Measurements from ENCODE around the gene PRDM11.

PRDM11 gene

DNA sequence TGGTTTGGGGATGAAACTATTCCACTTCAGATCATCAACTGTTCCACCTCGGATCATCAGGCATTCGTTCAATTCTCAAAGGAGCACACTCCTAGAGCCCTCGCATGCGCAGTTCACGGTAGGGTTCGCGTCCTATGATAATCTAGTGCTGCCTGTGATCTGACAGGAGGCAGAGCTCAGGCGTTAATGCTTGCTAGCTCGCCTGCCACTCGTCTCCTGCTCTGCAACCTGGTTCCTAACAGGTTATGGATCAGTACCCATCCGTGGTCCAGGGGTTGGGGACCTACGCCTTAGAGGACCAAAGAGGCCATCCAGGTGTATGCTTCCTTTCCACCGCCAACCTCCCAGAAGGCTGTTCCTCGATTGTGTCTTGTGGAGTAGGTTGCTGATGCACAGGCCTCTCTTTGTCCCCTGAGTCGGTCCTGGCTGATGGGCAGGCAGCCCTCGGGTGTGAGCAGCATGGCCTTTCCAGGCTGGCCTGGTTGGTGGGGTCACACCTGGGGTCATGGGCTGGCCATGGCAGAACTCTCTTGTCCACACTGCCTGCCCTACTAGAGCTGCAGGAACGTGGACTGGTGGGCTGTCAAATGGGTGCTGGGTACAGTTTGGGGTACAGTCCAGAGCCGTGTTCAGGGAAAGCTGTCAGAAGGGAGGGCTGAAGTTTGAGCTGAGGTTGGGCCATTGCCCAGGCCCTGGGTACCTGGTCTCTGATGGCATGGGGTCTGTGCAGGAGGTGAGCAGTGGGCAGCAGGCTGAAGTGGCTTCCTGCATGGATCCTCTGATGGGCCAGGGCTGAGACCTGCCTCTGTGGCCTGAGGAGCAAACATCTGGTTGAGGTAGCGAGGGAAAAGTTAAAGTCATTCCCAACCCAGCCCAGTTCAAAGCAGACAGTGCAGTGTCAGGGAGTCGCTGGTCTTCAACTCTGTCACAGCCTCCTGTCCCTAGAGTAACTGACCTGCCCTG, 11.1 kb downstream of the PRDM11 start:
- no peak for DNase-seq (ENCODE audit: low spot score)

DNA sequence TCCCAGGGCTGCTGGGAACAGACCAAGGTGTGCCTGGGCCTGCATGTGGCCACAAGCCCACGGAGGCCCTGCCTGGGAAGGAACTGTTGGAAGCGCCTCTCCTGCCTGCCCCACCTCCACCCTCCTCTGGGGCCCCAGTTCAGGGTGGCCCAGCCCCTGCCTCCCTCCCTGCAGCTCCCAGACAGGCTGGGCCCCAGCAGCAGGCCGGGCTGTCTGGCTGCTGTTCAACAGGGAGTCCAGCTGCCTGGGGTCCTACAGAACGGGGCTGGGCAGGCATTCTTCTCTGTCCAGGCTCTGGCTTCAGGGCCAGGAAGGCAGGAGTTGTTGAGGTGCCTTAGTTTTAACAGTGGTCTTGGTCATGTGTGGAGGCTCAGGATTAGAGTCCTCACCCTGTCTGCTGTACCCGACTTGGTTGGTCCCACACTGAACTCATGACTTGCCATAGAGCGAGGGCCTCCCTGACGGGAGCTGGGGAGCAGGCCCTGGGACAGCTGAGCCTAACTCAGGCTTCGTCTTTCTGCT, 11.8 kb downstream of the PRDM11 start:
- no peak for DNase-seq (ENCODE audit: low spot score)

DNA sequence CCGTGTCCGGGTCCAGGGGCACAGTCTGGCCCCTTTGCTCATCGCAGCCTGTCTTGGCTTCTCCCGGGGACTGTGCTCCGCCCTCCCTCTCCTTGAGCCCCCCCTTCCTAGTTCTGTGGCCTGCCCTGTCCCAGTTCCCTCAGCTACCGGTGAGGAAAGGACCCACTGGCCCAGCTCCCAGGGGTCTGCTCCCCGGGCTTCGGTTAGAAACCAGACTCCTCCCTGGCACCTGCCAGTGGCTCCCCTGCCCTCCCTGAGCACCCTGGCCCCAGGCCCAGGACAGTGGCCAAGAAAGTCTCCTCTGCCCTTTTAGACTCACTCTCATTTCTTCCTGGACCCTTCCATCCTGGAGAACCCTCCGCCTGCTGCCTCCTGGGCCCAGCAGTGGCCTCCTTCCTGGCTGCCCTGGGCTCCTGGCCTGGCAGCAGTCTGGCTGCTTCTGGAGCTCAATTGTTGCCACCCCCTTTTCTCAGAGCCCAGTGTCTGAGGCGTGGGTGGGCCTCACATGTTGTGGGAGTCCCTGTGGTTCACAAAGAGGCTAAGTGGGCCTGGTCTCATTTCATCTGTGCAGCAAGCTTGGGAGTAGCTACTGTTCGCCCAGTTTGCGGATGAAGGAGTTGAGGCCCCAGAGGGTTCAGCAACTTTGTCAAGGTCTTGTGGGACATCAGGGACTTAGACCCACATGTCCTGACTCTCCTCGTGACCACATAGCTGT, 12.6 kb downstream of the PRDM11 start:
- DNase-seq (ENCODE audit: low spot score), result no peak

DNA sequence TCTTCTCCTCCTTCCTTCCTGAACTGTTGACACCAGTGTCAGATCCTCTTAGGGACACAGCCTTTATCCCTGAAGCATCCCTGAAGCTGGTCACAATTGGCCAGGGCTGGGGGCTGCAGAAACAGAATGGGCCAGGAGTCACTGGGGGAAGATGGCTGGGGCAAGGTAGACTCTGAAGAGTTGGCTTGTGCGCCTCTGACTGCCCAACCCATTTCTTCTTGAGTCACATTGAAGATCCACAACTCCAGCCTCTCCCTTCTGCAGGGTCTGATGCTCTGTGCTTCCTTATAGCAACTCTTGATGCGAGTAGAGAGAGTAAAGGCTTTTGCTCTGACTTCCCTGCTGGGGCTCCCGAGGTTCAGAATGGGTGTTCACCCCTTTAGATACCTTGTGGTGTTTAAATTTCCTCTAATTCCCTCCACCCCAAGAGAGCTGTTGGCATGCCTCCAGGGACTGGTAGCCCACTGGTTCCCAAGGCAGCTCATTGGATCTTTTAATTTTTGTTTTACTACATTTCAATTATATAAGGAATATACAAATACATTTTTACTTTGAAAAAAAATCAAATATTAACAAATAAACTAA, 13.4 kb downstream of the PRDM11 start:
- DNase-seq (ENCODE audit: low spot score), result no peak

DNA sequence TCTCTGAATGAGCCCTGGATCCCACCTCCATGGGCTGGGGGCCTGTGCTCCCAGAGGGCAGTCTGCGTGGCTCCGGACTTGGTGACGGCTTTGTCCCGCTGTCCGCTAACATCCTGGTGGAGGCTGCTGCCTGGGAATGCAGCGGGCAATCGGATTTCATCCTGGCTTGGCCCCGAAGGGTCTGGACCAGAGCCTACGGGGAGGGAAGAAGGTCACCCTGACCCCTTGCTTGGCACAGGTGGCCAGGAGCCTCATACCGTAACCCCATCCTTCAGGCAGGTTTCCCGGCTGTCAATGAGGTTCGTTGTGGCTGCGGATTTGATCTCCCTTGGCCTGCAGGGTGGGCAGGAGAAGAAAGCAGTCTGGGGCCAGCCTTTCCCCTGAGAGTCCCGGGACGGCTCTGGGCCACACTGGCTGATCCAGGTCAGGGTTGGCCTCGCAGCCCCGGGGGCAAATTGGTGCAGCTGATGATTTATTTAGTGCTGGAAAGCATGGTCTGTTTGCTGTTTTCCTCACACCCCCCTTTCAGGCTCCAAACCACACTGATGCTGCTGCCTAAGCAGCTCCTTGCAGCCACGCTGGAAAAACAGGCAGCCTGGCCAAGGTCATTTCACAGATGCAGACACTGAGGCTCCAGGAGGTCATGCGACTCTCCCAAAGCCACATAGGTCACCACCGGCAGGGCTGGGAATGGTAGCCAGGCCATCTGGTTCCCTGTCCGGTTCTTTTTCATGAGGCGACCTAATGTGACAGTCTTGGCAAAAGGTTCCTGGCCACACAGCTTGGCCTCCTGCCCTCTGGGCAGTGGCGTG, 15.0 kb downstream of the PRDM11 start:
- DNase-seq (ENCODE audit: low spot score), result no peak

DNA sequence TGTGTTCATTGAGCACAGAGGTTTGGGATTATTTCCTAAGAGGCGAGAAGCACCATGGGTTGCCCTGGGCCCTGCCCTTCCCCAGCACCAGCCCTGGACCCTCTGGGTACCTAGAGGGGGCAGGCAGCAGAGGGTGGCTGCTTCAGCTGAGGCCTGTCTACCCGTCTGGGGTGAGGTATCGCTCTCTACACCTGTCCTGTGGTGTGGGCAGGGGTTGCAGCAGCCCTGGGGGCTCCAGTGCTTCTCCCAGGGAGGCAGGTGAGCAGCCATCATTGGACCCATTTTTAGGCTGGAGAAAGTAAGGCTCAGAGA, 15.6 kb downstream of the PRDM11 start:
- no peak for DNase-seq (ENCODE audit: low spot score)

DNA sequence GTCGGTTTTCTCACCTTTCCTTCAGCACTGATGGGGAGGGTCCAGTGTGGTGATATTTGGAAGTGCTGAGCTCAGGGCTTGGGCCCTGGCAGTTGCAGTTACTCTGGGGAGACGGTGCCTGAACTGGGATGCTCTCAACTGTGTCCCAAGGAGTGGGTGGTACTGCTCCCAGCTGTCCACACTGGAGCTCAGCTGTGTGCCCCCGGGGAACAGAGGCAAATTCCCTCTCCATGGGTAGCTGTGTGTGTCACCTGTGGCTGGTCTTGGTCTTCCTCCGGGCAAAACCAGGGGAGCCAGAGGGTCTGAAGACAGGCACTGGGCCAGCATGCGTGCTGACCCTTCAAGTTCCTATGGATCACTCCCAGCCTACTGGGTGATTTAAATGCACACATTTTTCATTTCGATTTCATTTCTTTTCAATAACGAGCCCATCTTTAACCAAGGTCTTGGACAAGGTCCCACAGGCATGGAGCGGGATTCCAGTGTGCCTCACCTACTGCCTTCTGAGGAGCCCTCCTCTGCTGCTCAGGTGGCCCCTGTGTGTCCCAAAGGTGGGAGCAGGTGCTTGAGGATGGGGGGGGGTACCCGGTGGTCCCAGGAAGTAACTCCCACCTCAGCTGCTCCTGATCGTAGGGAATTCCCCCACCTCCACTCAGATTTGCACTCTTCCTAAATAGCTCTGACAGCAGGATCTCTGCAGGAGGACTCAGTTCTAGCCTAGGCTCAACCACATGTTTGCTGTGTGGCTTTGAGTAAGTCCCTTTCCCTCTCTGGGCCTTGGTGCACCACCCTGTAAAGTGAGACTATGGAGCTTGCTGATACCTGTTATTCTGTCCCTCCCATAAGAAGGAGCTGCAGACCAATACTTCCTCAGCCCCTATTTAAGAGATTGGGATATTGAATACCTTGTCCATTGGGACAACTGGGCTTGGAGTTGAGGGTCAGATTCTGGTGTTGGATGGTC, 16.8 kb downstream of the PRDM11 start:
- no peak for DNase-seq (ENCODE audit: low spot score)

DNA sequence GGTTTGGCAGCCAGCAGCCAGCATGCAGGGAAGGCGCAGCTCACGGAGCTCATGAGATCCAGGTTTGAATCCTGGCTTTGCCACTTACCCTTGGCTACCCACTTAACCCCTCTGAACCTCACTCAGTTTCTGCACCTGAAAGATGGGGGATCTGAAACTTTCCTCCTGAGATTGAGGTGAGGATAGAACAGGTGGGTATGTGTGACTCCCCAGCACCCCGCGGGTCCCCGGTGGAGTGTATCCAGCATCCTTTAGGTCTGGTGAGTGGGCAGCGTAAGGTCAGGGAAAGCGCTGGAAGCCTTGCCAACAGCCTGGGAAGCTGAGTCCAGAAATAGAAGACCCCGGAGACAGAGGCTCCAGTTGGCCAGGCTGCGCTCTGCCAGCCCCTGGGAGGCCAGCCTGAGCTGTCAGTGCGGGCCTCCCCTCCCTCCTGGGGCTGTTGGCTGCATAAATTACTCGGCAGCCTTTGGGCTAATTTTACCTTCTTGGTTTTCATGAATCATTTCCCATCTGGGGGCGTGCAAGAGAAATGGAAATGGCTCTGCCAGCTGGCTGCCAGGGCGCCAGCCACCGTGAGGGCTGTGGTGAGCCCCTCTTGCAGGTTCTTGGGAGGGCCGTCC, 17.6 kb downstream of the PRDM11 start:
- no peak for DNase-seq (ENCODE audit: low spot score)

DNA sequence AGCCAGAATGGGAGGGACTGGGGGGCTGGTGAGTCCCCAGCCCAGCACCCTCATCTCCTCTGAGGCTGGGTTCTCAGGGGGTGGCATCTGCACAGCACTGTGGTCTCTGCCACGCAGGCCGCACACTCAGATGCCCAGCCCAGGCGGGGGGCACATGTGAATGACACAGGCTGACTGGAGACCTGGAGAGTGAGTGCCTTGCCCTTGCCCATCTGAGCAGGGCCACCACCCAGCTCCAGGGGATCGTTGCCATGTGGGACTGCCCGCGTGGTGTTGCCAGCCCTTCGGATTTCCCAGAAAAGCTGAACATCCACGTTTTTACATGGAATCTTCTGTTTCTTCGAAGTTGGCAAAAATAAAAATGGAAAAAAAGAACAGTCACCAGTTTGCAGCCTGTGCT, 18.9 kb downstream of the PRDM11 start:
- no peak for DNase-seq (ENCODE audit: low spot score)

DNA sequence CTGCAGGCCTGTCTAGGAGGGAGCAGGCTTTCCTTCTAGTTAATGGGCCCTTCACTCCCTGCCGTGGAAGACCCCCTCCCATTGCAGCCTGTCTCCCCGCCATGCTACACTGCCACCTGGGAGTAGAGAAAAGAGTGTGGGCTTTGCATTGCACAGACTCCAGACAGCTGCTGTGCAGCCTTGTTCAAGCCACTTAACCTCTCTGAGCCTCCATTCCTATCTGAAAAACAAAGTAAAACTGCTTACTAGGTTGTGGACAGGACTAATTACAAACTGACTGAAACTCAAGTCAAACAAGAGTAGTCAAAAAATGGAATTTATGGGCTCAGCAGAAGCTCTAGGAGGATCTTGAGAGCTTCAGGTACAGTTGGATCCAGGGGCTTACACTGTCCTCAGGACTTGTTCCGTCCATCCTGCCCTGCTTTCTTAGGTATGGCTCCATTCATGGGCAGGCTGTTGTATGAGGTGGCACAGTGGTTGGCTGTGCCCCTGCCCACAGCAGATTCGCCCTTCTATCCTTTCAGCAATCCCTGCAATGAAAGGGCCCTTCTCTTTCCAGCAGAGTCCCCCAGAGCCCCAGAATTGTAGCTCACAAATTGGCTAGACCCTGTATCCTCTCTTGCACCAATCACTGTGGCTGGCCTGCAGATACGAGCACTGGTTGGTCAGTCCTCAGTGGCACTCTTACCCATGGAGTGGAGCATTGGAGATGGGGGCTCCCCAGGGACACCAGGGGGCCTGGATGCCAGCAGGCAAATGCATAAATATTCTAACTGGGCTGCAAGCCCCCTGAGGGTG, 19.6 kb downstream of the PRDM11 start:
- DNase-seq (ENCODE audit: low spot score), result no peak

DNA sequence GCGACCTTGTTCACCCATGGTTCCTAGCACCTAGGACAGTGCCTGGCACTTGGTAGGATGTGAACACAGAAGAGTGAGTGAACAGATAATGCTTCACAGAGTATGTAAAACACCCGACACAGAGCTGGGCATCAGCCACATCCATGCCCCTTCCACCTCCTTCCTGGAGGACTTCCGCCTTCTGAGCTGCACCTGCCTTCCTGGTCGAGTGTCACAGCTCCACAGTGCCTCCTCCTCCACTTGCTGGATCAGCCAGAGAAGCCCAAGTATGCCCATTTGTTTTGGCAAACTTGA, 20.1 kb downstream of the PRDM11 start:
- DNase-seq (ENCODE audit: low spot score), result no peak

DNA sequence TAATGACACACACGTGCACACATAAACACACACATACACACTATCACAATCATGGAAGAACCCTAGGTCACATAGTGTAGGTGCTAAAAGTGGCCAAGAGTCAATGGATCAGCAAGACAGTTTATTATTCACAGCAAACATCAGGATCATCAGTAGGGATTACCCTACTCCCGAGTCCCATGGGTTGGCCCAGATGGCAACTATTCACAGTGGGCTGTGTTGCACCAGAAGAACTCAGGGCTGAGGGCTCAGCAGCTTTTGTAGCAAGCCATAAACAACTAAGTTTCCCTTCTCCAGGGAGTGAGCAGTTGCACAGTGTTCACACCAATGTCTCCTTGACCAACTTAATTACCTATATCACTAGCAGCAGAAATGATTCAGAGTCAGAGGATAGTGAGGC, 20.8 kb downstream of the PRDM11 start:
- DNase-seq (ENCODE audit: low spot score), result no peak

DNA sequence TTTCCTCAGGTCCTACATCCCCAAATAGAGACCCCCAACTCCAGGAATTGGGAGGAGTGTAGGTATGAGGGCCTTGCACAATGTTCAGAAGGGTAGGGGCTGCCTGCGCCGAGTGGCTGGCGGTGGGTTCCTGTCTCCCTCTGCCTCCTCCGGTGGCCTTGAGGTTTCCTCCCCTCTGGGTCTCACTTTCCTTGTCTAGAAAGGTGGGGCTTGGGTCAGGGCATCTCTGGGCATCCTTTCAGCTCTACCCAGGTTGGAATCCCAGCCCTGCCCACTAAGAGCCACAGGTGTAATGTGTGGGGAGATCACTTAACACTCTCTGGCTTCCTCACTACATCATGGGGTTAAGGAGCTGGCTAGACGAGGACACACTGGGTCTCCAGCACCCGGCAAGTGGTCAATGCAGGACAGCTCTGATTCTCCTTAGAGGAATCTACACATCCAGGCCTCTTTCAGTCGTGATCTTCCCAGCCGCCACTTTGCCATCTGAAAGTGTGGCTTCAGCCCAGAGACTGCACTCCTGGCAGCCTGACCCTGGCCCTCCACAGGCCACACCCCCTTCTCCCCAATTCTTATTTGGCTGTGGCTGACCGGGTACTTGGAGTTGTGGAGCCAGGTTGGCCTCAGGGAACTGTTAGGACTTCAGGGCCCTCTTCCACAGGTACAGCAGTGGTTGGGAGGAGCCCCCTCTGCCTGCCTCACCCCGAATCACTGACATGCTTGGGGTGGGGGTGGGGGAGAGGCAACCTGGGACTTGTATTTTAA, 22.1 kb downstream of the PRDM11 start:
- DNase-seq (ENCODE audit: low spot score), result no peak

DNA sequence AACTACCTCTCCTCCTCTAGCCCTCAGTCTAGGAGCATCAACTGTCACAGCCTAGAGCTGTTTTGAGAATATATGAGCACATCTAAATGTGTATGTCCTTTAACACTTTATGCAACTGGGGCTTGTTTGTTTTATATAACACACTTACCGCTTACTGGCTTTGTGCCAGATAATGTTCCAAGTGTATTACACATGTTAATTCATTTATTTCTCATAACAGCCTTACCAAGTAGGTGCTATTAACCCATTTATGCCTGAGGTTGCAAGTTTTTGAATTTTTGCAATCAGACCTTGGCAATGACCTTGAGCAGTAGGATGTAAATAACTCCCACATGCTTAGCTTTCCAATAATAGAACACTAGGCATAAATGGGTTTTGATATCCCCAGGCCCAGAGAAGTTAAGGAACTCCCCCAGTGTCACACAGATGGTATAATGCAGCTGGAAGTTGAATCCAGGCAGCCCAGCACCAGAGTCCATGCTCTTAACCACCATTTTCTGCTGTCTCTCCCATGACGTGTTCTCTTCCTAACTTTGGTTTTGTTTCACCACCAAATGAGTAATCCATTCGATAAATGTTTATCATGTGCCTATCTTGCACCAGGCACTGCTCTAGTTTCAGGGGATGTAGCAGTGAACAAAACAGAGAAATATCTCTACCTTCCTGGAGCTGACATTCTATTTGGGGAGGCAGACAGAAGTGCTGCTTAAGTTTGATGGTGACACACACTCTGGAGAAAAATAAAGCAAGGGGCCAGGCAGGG, 23.1 kb downstream of the PRDM11 start:
- DNase-seq (ENCODE audit: low spot score), result peak; percentile 47

DNA sequence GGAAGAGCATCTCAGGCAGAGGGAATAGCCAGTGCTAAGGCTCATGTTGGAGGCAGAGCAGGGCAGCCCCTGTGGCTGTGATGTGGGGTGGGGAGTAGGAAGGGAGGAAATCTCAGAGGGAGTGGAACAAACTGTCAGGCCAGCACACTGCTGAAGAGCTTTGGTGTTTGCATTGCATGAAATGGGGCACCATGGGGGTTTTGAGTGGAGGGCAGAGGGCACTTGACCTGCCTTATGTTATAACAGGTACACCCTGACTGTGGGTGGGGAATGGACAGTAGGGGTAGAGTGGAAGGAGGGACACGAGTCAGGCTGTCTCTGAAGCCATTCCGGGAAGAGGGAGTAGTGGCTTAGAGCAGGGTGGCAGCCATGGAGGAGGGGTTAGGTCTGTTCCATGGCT, 24.0 kb downstream of the PRDM11 start:
- no peak for DNase-seq (ENCODE audit: low spot score)

DNA sequence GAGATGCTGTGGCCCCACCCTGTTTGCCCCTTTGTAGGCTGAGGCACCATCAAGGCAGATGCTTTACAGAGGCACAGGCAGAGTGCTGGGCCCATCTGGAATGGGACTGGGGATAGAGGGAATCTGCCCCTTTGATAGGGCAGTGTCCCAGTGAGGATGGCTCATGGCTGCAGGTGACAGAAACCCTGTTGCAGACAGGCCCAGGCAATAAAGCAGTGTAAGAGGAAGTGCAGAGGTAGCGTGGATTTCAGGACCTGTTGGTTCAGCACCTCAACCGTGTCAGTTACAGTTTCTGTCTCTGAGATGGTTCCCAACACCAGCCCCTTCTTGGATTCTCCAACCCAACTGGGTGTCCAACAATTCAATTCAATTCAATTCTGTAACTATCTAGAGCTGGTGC, 25.1 kb downstream of the PRDM11 start:
- no peak for DNase-seq (ENCODE audit: low spot score)

DNA sequence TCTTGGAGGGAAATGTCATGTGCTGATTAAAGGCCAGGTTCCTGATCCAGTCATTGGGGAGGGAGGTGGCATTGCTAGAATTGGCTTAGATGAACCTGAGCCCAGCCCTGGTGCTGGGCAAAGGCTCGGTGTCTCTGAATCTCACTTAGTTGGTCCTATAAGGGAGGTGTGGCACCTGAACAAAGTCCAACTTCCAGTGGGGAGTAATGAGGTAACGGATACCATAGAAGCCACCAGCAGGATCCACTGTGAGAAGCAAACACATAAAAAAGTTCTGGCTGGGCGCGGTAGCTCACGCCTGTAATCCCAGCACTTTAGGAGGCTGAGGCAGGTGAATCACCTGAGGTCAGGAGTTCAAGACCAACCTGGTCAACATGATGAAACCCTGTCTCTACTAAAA, 26.6 kb downstream of the PRDM11 start:
- no peak for DNase-seq (ENCODE audit: low spot score)

DNA sequence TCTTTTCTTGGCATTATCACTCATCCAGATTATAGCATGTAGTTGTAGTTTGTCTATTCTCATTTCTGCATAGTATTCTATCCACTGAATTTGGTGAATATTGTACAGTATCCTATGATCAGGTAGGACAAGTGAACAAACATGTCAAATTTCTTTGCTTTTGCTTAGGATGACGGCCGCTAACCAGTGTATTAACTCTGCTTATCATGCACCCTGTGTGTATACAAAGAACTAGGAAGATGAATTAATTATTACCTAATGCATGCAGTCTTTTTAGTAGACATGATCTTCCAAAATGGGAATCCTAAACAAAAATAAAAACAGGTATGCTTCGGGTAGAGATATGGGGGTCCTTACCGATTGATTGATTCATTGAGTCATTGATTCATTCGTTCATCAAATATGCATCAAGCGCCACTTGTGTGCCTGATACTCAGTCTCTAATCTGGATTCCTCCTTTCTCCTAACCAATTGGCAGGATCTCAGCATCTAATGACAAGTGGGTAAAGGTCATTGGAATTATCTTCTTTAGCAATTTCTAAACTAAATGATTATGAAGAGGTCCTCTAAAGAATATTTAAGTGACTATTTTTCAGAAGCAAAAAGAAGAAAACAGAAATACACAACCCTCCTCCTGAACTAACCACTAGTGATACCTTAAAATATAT, 27.9 kb downstream of the PRDM11 start:
- DNase-seq (ENCODE audit: low spot score), result no peak
